Measurements from ENCODE around the gene GRID1.

DNA sequence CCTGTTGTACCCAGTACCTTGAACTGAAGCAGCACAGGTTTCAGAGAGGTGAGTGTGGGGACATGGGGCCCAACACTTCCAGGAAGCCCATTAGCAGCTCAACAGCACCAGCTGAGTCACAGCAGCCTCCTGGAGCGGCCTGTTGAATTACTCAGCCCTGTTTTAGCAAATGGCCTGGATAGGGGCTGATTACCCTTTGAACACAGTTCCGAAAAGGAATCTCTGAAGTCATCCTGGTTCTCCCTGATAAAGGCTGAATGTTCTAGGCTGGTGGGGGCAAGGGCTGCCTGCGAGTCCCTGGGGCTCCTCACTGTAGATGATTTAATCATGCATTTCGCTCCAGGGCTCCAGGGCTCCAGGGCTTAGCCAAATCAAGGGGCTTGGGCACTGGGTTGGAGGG is 287.5 kb downstream of the GRID1 start:
- TF ChIP-seq POLR2A (IDR thresholded peaks at IDR 0.05; ENCODE audit: low read length) (no peak), GATA1 (IDR thresholded peaks at IDR 0.05; ENCODE audit: low read depth, low read length) (no peak)

Measured in erythroblast (primary cell).